Activated CD8-positive, alpha-beta T cell treated with anti-CD3 and anti-CD28 coated beads for 36 hours (primary cell): ENCODE data around the gene COL9A1. TPM values are rescaled to one million over a fixed set of nuclear protein-coding genes. Genes with fewer than 3 reads are reported as not detected.

Experiments used
- ATAC-seq: fragments of 200-7000 bp; cut with Tn5 transposase; one replicate; pipeline ENCODE4 v1.10.0; 2021; ENCODE audit warnings: mild to moderate bottlenecking, moderate library complexity
- CTCF ChIA-PET: fragments of 350-600 bp; sonication (Branson Sonifier 250); formaldehyde crosslinking; loops from one replicate; lab custom pipeline; 2021; ENCODE audit warnings: antibody characterized with exemption; lab: Charles Lee
- POLR2A ChIA-PET: fragments of 350-600 bp; sonication (Branson Sonifier 250); formaldehyde crosslinking; loops from one replicate; lab custom pipeline; 2021; ENCODE audit warnings: antibody characterized with exemption; lab: Charles Lee
- DNase-seq: peaks from one replicate; pipeline ENCODE4 v3.0.0-alpha.2; 2020
- H3K27ac Mint-ChIP-seq: one replicate; pipeline ENCODE4 v1.8.0; 2021; ENCODE audit warnings: mild to moderate bottlenecking, mixed read lengths
- H3K27me3 Mint-ChIP-seq: one replicate; pipeline ENCODE4 v1.8.0; 2021; ENCODE audit warnings: mixed read lengths
- H3K36me3 Mint-ChIP-seq: one replicate; pipeline ENCODE4 v1.8.0; 2021; ENCODE audit warnings: low read depth, mixed read lengths
- H3K4me1 Mint-ChIP-seq: one replicate; pipeline ENCODE4 v1.8.0; 2021; ENCODE audit warnings: low read depth, mixed read lengths
- H3K4me3 Mint-ChIP-seq: one replicate; pipeline ENCODE4 v1.8.0; 2021; ENCODE audit warnings: mild to moderate bottlenecking, moderate library complexity, mixed read lengths
- H3K9me3 Mint-ChIP-seq: one replicate; pipeline ENCODE4 v1.8.0; 2021; ENCODE audit warnings: mixed read lengths
- intact Hi-C: fragments of 100-400 bp; cut with micrococcal nuclease; formaldehyde crosslinking; loops from one replicate; pipeline ENCODE4 v1.10.0; 2022
- total RNA-seq, 2 experiments: library from RNA; stranded (reverse); gene quantifications; one replicate each; pipeline ENCODE4 v1.2.3, GENCODE V29; 2021
- TF ChIP-seq, protein P1 (sequence below): fragments of 200-600 bp; IDR thresholded peaks from one replicate; pipeline ENCODE4 v1.8.0; 2022; ENCODE audit warnings: antibody characterized with exemption, mild to moderate bottlenecking

The COL9A1 gene
- total RNA-seq, 2 experiments from 2014 or later: not detected

DNA sequence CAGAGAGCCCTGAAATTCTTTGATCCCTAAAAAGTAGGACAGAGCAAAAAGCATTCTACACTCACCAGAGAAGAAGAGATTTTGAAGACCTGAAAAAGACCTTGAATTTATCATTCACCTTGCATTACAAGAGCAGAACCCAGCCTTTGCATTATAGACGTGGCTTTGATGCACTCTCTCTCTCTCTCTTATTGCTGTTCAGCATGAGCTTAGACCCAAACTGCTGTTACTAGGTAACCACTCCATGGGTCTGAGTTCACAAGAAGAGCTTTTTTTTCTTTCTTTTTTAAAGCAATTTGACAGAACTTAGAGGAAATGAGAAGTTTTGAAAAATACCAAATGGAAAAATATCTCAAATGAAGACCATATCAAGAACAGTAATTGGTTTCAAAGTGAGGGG lies 44.4 kb downstream of the COL9A1 start:
- CTCF ChIA-PET: no interaction called here
- Mint-ChIP-seq H3K36me3 (no peaks in the 10 kb centered on the region), H3K4me3 (no peak overlapping the region), H3K9me3 (no peaks in the 10 kb centered on the region), H3K27me3 (peaks cover 6% of the 10 kb centered on the region), H3K27ac (no peak overlapping the region), H3K4me1 (no peaks in the 10 kb centered on the region)
- ATAC-seq (no peak), DNase-seq (no peak)
- TF ChIP-seq, protein P1, sequence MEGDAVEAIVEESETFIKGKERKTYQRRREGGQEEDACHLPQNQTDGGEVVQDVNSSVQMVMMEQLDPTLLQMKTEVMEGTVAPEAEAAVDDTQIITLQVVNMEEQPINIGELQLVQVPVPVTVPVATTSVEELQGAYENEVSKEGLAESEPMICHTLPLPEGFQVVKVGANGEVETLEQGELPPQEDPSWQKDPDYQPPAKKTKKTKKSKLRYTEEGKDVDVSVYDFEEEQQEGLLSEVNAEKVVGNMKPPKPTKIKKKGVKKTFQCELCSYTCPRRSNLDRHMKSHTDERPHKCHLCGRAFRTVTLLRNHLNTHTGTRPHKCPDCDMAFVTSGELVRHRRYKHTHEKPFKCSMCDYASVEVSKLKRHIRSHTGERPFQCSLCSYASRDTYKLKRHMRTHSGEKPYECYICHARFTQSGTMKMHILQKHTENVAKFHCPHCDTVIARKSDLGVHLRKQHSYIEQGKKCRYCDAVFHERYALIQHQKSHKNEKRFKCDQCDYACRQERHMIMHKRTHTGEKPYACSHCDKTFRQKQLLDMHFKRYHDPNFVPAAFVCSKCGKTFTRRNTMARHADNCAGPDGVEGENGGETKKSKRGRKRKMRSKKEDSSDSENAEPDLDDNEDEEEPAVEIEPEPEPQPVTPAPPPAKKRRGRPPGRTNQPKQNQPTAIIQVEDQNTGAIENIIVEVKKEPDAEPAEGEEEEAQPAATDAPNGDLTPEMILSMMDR: no peak
- intact Hi-C loops: no loop called here
- POLR2A ChIA-PET: no interaction called here

DNA sequence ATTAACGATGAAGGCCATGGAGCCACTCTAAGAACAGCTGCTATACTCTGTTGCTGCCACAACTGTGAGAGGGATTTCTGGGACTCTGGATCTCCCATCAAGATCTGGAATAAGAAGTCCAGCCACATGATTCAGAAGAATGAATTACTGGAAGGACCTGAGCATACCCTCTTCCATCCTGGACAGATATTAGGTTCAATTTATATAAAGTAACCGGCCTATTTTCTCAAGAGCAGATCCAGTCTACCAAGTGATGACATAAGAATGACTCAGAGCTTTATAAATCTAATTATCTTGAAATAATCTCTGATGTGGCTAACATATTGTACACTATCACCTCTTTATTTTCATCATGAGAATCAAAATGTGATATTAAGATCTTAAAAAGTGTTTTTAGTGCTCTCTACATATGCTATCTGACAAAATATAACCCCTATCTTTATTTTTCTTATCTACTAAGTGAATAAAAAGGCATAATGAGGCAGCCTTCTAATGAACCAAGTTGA lies 45.1 kb downstream of the COL9A1 start:
- Mint-ChIP-seq H3K36me3 (no peaks in the 10 kb centered on the region), H3K27me3 (peaks cover 6% of the 10 kb centered on the region), H3K9me3 (no peaks in the 10 kb centered on the region), H3K27ac (no peak overlapping the region), H3K4me1 (no peaks in the 10 kb centered on the region), H3K4me3 (no peak overlapping the region)
- intact Hi-C loops: no loop called here
- TF ChIP-seq, protein P1: no peak
- DNase-seq: no peak
- ChIA-PET POLR2A (no interaction called here), CTCF (no interaction called here)
- no peak for ATAC-seq

DNA sequence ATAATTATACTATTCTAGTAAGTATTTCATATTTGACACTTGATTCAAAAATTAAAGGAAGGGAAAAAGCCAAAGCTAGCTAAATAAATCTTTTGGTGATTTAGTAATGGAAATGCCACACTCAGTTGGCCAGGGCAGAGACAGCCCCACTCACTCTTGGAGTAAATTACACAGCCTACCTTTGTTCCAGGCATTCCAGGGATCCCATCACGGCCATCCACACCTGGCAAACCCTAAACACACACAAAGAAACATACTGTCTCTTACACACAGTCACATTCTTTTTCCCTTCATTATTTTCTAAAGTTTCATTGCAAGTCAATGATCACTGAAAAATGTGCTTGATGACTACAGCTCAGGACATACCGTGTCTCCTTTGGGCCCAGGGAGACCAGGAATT lies 48.1 kb downstream of the COL9A1 start:
- ATAC-seq (no peak), DNase-seq (no peak)
- TF ChIP-seq, protein P1: no peak
- peaks cover 6% of the 10 kb centered on the region for H3K27me3 Mint-ChIP-seq
- no peak overlapping the region for H3K4me3 Mint-ChIP-seq
- intact Hi-C loops: no loop called here
- H3K4me1 Mint-ChIP-seq: no peaks in the 10 kb centered on the region
- H3K9me3 Mint-ChIP-seq: no peaks in the 10 kb centered on the region
- ChIA-PET CTCF (no interaction called here), POLR2A (no interaction called here)
- H3K27ac Mint-ChIP-seq: no peak overlapping the region
- H3K36me3 Mint-ChIP-seq: no peaks in the 10 kb centered on the region

DNA sequence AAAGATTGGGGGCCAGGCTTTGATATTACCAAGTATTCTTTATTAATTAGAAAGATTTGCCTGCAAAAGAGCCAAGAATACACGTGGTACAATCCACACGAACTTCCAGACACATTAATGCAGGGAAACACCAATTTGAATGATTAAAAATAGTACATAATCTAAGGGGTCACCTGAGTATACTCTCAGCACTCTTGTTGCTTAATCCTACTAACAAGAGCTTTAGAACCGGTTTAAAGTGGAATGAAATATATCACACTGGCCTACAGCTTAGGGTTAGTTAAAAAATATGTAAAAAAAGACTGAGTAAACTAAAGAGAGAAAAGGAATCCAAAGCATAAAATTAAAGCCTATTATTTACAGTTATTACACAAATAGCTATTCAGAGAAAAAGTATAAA lies 49.0 kb downstream of the COL9A1 start:
- intact Hi-C loops: no loop called here
- no peak overlapping the region for H3K27ac Mint-ChIP-seq
- ChIA-PET CTCF (interaction anchor here (1.4 kb wide), 1 partner anchor 33 kb away, joined by 4 read pairs; no protein-coding TSS in a partner anchor), POLR2A (no interaction called here)
- peaks cover 3% of the 10 kb centered on the region for H3K27me3 Mint-ChIP-seq
- H3K4me1 Mint-ChIP-seq: no peaks in the 10 kb centered on the region
- no peak for DNase-seq
- no peak overlapping the region for H3K4me3 Mint-ChIP-seq
- no peaks in the 10 kb centered on the region for H3K36me3 Mint-ChIP-seq
- no peak for ATAC-seq
- no peaks in the 10 kb centered on the region for H3K9me3 Mint-ChIP-seq
- TF ChIP-seq, protein P1: no peak

DNA sequence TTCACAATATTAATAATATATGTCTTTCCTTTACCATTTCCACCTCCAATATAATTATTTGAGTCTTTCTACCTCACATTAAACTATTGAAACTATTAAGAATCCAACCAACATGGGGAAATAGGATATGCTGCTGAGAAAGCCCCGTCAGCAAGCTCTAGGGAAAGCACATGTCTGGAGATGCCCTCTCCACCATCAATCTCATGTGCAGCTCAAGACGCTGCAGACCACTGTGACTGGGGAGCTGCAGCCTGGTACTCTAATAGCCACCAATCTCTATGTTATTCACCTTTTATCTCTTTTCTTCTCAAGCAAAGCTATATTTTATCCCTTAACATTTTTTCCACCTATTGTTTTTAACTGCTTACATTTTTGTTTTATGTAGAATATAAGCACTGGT lies 50.3 kb downstream of the COL9A1 start:
- Mint-ChIP-seq H3K27ac (no peak overlapping the region), H3K36me3 (no peaks in the 10 kb centered on the region), H3K9me3 (no peaks in the 10 kb centered on the region), H3K27me3 (peaks cover 3% of the 10 kb centered on the region), H3K4me3 (no peak overlapping the region), H3K4me1 (no peaks in the 10 kb centered on the region)
- TF ChIP-seq, protein P1: no peak
- DNase-seq: no peak
- no peak for ATAC-seq
- CTCF ChIA-PET: no interaction called here
- POLR2A ChIA-PET: no interaction called here
- intact Hi-C loops: no loop called here
